ENCODE results near the gene WDR12. TPM values are rescaled to one million over a fixed set of nuclear protein-coding genes. Genes with fewer than 3 reads are reported as not detected.
A peak's percentile ranks its signal among the peaks of the same experiment; 100 is the strongest.
"Not testable (repeated sequence)": the region's sequence is repeated elsewhere in the genome, so short reads cannot be mapped to it uniquely, and the experiment has no call there.

WDR12 gene
- 1 to 10 TPM; 6.2 to 7.7 TPM for total RNA-seq
- 14.9 TPM for polyA plus RNA-seq (2013, experiment 1 of 2)
- polyA plus RNA-seq (2013, experiment 2 of 2), result 26.0 TPM
- total RNA-seq, result 9.0 to 240 (median 29.8) reads per million in 172 experiments

DNA sequence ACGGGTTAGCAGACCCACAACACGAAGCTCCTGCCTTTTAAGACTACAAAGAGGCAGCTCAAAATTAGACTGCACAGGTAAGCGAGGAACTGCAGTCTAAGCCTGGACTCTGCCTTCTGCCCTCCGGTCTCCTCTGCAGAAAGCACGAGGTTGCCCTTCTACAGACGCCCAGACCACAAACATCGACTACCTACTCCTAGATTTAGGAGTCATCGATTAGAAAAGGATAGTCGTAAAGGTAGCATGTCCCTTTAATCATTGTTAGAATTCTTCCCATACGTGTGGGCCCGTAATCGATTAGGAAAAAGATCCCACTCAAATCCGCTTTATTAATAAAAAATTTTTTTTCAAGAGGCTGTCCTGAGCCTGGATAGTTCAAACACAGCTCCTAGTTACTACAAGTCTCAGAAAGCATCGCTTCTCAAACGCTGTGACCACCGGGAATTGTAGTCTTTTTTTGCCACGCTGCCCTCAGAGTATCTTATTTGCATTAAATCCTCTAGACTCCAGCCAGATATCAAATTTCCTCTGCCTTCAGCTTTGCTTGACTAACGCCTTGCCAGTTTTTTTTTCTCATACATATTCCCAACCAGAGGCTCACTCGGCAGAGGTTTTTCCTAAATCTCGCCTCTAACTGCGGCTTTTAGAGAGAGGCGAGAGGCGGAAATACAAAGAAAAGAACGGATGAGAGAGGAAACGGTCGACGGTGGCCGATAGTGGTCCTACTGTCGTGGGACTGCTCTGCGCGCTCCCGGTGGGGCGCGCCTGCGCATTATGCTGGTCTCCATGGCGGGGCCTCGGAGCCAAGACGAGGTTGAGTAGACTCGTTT is at the start of gene WDR12, which contains the start of gene CARF:
TSS of gene WDR12 (minus strand) at position 162 of the 830 bp plus-strand sequence. CDS start 197 bp downstream, outside the sequence.
TSS of gene CARF (plus strand) at position 764 of the 830 bp plus-strand sequence. CDS start 29,628 bp downstream, outside the sequence.
- POLR2A ChIA-PET, result interaction anchor here (0.6 to 2.7 kb wide), 15 partner anchors 8 to 829 kb away, joined by 3 to 31 read pairs (median 4); partner anchors contain the start of genes CYP20A1, FAM117B, ICA1L and NBEAL1
- H3K9me3 Mint-ChIP-seq, result no peaks in the 10 kb centered on the region
- H3K4me1 Mint-ChIP-seq (ENCODE audit: low read depth), result peaks cover 40% of the 10 kb centered on the region
- intact Hi-C loops (cut with DNase I, micrococcal nuclease), result loop anchor here (2.0 to 5.0 kb wide), 3 partner anchors 101 to 327 kb away; partner anchors contain the start of genes CYP20A1 (in 2 of the 2) and NBEAL1 (in 1 of the 2)
- Histone ChIP-seq H3K4me3 (ENCODE audit: low read length) (peak within 1 kb of the TSS; percentile 79), H3K4me1 (ENCODE audit: insufficient read depth, low read length) (peaks cover 9% of the 10 kb centered on the region), H3K36me3 (ENCODE audit: insufficient read depth, low read length) (peaks cover 3% of the 10 kb centered on the region), H3K27ac (ENCODE audit: low read depth in 1 of 2, low read length in 2 of 2) (peak within 1 kb of the TSS; percentile 72 to 85), H3K27me3 (ENCODE audit: control insufficient read depth in 1 of 2, insufficient read depth in 2 of 2, low read length in 2 of 2) (no peaks in the 10 kb centered on the region), H3K9me3 (ENCODE audit: control insufficient read depth in 1 of 2, insufficient read depth in 1 of 2, low read length in 2 of 2) (no peaks in the 10 kb centered on the region)
- H3K27ac Mint-ChIP-seq, result peak within 1 kb of the TSS; percentile 90
- TF ChIP-seq, protein P1, sequence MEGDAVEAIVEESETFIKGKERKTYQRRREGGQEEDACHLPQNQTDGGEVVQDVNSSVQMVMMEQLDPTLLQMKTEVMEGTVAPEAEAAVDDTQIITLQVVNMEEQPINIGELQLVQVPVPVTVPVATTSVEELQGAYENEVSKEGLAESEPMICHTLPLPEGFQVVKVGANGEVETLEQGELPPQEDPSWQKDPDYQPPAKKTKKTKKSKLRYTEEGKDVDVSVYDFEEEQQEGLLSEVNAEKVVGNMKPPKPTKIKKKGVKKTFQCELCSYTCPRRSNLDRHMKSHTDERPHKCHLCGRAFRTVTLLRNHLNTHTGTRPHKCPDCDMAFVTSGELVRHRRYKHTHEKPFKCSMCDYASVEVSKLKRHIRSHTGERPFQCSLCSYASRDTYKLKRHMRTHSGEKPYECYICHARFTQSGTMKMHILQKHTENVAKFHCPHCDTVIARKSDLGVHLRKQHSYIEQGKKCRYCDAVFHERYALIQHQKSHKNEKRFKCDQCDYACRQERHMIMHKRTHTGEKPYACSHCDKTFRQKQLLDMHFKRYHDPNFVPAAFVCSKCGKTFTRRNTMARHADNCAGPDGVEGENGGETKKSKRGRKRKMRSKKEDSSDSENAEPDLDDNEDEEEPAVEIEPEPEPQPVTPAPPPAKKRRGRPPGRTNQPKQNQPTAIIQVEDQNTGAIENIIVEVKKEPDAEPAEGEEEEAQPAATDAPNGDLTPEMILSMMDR (IDR thresholded peaks at IDR 0.05), result no peak
- CTCF ChIA-PET, result interaction anchor here (1.1 kb wide), 1 partner anchor 41 kb away, joined by 6 read pairs; no protein-coding TSS in a partner anchor
- peak within 1 kb of the TSS; percentile 98 for H3K4me3 Mint-ChIP-seq
- peaks cover 25% of the 10 kb centered on the region for H3K36me3 Mint-ChIP-seq (ENCODE audit: low read depth)
- ATAC-seq (ENCODE audit: poor library complexity) (peak; percentile 81), DNase-seq (peak; percentile 80 to 95 (median 86))
- no peaks in the 10 kb centered on the region for H3K27me3 Mint-ChIP-seq

DNA sequence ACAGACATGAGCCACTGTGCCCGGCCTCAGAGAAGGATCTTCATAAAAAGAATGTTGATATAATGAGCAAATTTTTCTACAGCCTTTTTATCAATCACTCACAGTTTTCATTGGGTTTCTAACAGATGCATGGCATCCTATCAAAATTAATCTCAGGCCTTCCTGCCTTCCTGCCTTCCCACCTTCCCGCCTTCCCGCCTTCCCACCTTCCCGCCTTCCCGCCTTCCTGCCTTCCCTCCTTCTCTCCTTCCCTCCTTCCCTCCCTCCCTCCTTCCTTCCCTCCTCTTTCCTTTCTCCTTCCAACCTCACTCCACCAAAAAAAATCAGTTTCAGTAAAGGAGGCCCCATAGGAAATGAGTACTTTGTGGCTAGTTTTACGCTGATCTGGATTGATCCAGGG is 49.1 kb upstream of the WDR12 start:
- Histone ChIP-seq H3K36me3 (ENCODE audit: insufficient read depth, low read length) (peaks cover 27% of the 10 kb centered on the region), H3K27me3 (ENCODE audit: control insufficient read depth in 1 of 2, insufficient read depth in 2 of 2, low read length in 2 of 2) (no peaks in the 10 kb centered on the region), H3K4me3 (ENCODE audit: low read length) (no peak overlapping the region), H3K4me1 (ENCODE audit: insufficient read depth, low read length) (no peaks in the 10 kb centered on the region), H3K27ac (ENCODE audit: low read depth in 1 of 2, low read length in 2 of 2) (no peak overlapping the region), H3K9me3 (ENCODE audit: control insufficient read depth in 1 of 2, insufficient read depth in 1 of 2, low read length in 2 of 2) (no peaks in the 10 kb centered on the region)
- H3K9me3 Mint-ChIP-seq, result no peaks in the 10 kb centered on the region
- no peak overlapping the region for H3K4me3 Mint-ChIP-seq
- ChIA-PET POLR2A (no interaction called here), CTCF (no interaction called here)
- H3K4me1 Mint-ChIP-seq (ENCODE audit: low read depth), result no peaks in the 10 kb centered on the region
- H3K36me3 Mint-ChIP-seq (ENCODE audit: low read depth), result peaks cover 58% of the 10 kb centered on the region
- TF ChIP-seq, protein P1 (IDR thresholded peaks at IDR 0.05), result no peak
- no peaks in the 10 kb centered on the region for H3K27me3 Mint-ChIP-seq
- DNase-seq (no peak), ATAC-seq (ENCODE audit: poor library complexity) (no peak)
- no peak overlapping the region for H3K27ac Mint-ChIP-seq
- intact Hi-C loops (cut with DNase I, micrococcal nuclease), result no loop called here

- no peak overlapping the region for H3K4me3 Mint-ChIP-seq
- no peaks in the 10 kb centered on the region for H3K27me3 Mint-ChIP-seq
- H3K4me1 ChIP-seq (ENCODE audit: insufficient read depth, low read length), result no peaks in the 10 kb centered on the region
- TF ChIP-seq, protein P1 (IDR thresholded peaks at IDR 0.05), result no peak
- peak in 3 of 14 experiments; percentile 8 to 31 (median 25) for DNase-seq
- POLR2A ChIA-PET, result no interaction called here
- no peak for ATAC-seq (ENCODE audit: poor library complexity)
- H3K9me3 Mint-ChIP-seq, result peaks cover 6% of the 10 kb centered on the region
- H3K27ac ChIP-seq (ENCODE audit: low read depth in 1 of 2, low read length in 2 of 2), result no peak overlapping the region
- no peak overlapping the region for H3K4me3 ChIP-seq (ENCODE audit: low read length)
- no peaks in the 10 kb centered on the region for H3K4me1 Mint-ChIP-seq (ENCODE audit: low read depth)
- H3K36me3 ChIP-seq (ENCODE audit: insufficient read depth, low read length), result peaks cover 10% of the 10 kb centered on the region
- intact Hi-C loops (cut with DNase I, micrococcal nuclease), result loop anchor here in 1 of 2 experiments (5.0 to 10.0 kb wide), 2 partner anchors 116 to 373 kb away; no protein-coding TSS in a partner anchor
- H3K27me3 ChIP-seq (ENCODE audit: control insufficient read depth in 1 of 2, insufficient read depth in 2 of 2, low read length in 2 of 2), result no peaks in the 10 kb centered on the region
- H3K36me3 Mint-ChIP-seq (ENCODE audit: low read depth), result peaks cover 62% of the 10 kb centered on the region
- no peaks in the 10 kb centered on the region for H3K9me3 ChIP-seq (ENCODE audit: control insufficient read depth in 1 of 2, insufficient read depth in 1 of 2, low read length in 2 of 2)
- CTCF ChIA-PET, result no interaction called here
- H3K27ac Mint-ChIP-seq, result no peak overlapping the region
These were observed 39.1 kb upstream of the WDR12 start for GRCh38 chr2:202950592-202950991.

- H3K4me3 ChIP-seq (ENCODE audit: low read length); intact Hi-C loops (cut with DNase I, micrococcal nuclease); H3K9me3 ChIP-seq (ENCODE audit: control insufficient read depth in 1 of 2, insufficient read depth in 1 of 2, low read length in 2 of 2); DNase-seq; ATAC-seq (ENCODE audit: poor library complexity); H3K4me3 Mint-ChIP-seq; H3K4me1 ChIP-seq (ENCODE audit: insufficient read depth, low read length); CTCF ChIA-PET; H3K9me3 Mint-ChIP-seq; H3K27ac ChIP-seq (ENCODE audit: low read depth in 1 of 2, low read length in 2 of 2); H3K27me3 Mint-ChIP-seq; H3K4me1 Mint-ChIP-seq (ENCODE audit: low read depth); H3K27ac Mint-ChIP-seq; POLR2A ChIA-PET; H3K27me3 ChIP-seq (ENCODE audit: control insufficient read depth in 1 of 2, insufficient read depth in 2 of 2, low read length in 2 of 2): not testable (repeated sequence)
- H3K36me3 Mint-ChIP-seq (ENCODE audit: low read depth), result peaks cover 68% of the 10 kb centered on the region
- H3K36me3 ChIP-seq (ENCODE audit: insufficient read depth, low read length), result peaks cover 20% of the 10 kb centered on the region
These were observed 37.9 kb upstream of the WDR12 start for GRCh38 chr2:202949333-202949732.
